ENCODE data around the gene ATF6B. TPM values are rescaled to one million over a fixed set of nuclear protein-coding genes. Genes with fewer than 3 reads are reported as not detected.
A peak's percentile ranks its signal among the peaks of the same experiment; 100 is the strongest.

ATF6B gene
- total and polyA plus RNA-seq, 2 of the 13 experiments (the other 11 are each of a cell fraction or from before 2014, with no cell fraction given), result 18.1 to 44.0 TPM

DNA sequence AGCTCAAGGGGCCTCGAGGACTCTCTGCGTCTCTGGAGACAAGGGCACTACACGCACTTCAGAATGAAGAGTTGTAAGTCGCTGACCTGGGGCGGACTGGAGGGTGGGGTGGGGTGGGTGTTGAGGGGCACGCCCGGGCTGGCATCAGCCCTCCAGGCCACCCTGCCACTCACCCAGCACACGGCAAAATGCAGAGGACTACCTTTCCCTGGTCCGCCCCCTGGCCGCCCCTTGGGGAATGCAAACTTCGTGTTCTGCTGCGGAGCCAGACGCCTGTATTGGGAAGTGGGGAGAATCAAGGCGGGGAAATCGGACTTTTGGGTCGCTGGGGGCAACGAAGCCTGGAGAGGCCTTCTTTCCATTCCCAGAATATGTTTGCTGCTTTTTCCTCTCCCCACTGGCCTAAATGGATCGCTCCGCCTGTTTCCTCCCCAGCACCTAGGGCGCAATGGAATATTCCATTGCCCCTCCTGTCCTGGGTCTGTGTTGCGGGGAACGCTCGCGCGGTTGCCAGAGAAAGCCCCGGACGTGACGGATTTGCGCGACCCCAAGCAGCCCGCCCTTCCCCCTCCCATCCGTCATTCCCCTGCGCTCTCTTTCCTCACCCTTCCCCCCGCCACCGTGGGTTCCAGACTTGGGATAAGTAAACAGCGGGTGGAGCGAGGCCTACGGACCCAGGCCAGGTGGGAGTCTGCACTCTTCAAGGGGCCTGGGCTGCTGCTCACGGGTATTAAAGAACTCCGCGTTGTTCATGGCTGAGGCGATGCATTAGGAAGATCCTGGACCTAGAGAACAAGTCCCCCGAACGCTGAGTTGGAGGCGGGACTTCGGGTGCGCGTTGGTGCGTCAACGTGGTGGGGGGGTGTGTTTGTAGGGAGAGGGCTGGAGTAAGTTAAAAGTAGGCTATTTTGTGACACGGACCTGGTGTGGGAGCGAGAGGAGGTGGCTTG lies 25.8 kb upstream of the ATF6B start, which contains the start of gene PPT2 (continued):
- TF ChIP-seq, protein P1, sequence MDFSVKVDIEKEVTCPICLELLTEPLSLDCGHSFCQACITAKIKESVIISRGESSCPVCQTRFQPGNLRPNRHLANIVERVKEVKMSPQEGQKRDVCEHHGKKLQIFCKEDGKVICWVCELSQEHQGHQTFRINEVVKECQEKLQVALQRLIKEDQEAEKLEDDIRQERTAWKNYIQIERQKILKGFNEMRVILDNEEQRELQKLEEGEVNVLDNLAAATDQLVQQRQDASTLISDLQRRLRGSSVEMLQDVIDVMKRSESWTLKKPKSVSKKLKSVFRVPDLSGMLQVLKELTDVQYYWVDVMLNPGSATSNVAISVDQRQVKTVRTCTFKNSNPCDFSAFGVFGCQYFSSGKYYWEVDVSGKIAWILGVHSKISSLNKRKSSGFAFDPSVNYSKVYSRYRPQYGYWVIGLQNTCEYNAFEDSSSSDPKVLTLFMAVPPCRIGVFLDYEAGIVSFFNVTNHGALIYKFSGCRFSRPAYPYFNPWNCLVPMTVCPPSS (IDR thresholded peaks at IDR 0.05), result no peak
- TF ChIP-seq NFRKB (IDR thresholded peaks at IDR 0.05) (no peak), U2AF1 (optimal IDR thresholded peaks at IDR 0.05; ENCODE audit: low read depth, low read length) (no peak), ZNF251 (CRISPR knock-in tag; IDR thresholded peaks at IDR 0.05) (no peak; the same call in 1 of the 2 replicates), FOXK2 (IDR thresholded peaks at IDR 0.05) (peak; percentile 94), ZNF567 (CRISPR knock-in tag; IDR thresholded peaks at IDR 0.05; ENCODE audit: borderline replicate concordance) (peak; percentile 92; the same call in 1 of the 2 replicates), REXO4 (CRISPR knock-in tag; IDR thresholded peaks at IDR 0.05; ENCODE audit: borderline replicate concordance) (peak; percentile 70; the same call in 1 of the 2 replicates), ZFP37 (CRISPR knock-in tag; IDR thresholded peaks at IDR 0.05; ENCODE audit: borderline replicate concordance) (peak; percentile 97), ZNF7 (CRISPR knock-in tag; IDR thresholded peaks at IDR 0.05) (no peak), HMGXB4 (CRISPR knock-in tag; IDR thresholded peaks at IDR 0.05; ENCODE audit: borderline replicate concordance in 1 of 2, low read depth in 1 of 2) (peak; percentile 58 to 97), REL (CRISPR knock-in tag; conservative IDR thresholded peaks at IDR 0.05) (no peak), XRCC5 (optimal IDR thresholded peaks at IDR 0.05; ENCODE audit: low read length) (peak; percentile 28), RBM39 (IDR thresholded peaks at IDR 0.05; ENCODE audit: low read depth, low read length, poor library complexity, severe bottlenecking) (peak; percentile 72), ZMYM4 (CRISPR knock-in tag; IDR thresholded peaks at IDR 0.05) (peak; percentile 70), YY1 (IDR thresholded peaks at IDR 0.05; ENCODE audit: insufficient read depth, insufficient replicate concordance, low read depth, low read length) (peak; percentile 7), NPAS2 (CRISPR knock-in tag; IDR thresholded peaks at IDR 0.05; ENCODE audit: borderline replicate concordance) (no peak), KLF15 (CRISPR knock-in tag; IDR thresholded peaks at IDR 0.05; ENCODE audit: borderline replicate concordance) (peak; percentile 63; the same call in 1 of the 2 replicates), RBM22 (optimal IDR thresholded peaks at IDR 0.05; ENCODE audit: low read length) (peak; percentile 76), ZNF556 (CRISPR knock-in tag; IDR thresholded peaks at IDR 0.05; ENCODE audit: borderline replicate concordance) (peak; percentile 80; the same call in 1 of the 2 replicates), SOX13 (IDR thresholded peaks at IDR 0.05) (no peak), SOX13 (CRISPR knock-in tag; conservative IDR thresholded peaks at IDR 0.05 in 1 of 2, IDR thresholded peaks at IDR 0.05 in 1 of 2) (peak in 1 of 2 experiments; percentile 14; a peak in 1 of 4 replicates)
- TF ChIP-seq, protein P2, sequence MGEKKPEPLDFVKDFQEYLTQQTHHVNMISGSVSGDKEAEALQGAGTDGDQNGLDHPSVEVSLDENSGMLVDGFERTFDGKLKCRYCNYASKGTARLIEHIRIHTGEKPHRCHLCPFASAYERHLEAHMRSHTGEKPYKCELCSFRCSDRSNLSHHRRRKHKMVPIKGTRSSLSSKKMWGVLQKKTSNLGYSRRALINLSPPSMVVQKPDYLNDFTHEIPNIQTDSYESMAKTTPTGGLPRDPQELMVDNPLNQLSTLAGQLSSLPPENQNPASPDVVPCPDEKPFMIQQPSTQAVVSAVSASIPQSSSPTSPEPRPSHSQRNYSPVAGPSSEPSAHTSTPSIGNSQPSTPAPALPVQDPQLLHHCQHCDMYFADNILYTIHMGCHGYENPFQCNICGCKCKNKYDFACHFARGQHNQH (CRISPR knock-in tag; IDR thresholded peaks at IDR 0.05), result peak; percentile 60; the same call in 1 of the 2 replicates
- TF ChIP-seq, protein P3, sequence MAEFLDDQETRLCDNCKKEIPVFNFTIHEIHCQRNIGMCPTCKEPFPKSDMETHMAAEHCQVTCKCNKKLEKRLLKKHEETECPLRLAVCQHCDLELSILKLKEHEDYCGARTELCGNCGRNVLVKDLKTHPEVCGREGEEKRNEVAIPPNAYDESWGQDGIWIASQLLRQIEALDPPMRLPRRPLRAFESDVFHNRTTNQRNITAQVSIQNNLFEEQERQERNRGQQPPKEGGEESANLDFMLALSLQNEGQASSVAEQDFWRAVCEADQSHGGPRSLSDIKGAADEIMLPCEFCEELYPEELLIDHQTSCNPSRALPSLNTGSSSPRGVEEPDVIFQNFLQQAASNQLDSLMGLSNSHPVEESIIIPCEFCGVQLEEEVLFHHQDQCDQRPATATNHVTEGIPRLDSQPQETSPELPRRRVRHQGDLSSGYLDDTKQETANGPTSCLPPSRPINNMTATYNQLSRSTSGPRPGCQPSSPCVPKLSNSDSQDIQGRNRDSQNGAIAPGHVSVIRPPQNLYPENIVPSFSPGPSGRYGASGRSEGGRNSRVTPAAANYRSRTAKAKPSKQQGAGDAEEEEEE (CRISPR knock-in tag; IDR thresholded peaks at IDR 0.05; ENCODE audit: borderline replicate concordance), result peak; percentile 11; the same call in 1 of the 2 replicates

Data from HepG2 (cell line).